ENCODE results near the gene LPAR2.

DNA sequence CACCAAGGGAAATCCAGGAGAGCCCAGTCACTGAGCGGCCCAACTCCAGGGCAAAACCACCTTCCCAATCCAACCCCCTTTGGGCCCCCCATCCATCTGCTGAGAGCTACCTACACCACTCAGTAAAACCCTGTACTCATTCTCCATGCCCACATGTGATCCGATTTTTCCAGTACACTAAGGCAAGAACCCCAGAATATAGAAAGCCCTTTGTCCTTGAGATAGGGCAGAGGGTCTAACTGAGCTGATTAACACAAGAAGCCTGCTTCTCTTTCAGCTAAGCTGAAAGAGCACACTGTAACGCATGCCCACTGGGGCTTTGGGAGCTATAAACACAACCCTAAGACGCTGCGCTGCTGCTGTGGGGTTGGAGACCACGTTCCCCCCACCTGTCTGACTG lies 45.5 kb downstream of the LPAR2 start:
- TF ChIP-seq, protein P1, sequence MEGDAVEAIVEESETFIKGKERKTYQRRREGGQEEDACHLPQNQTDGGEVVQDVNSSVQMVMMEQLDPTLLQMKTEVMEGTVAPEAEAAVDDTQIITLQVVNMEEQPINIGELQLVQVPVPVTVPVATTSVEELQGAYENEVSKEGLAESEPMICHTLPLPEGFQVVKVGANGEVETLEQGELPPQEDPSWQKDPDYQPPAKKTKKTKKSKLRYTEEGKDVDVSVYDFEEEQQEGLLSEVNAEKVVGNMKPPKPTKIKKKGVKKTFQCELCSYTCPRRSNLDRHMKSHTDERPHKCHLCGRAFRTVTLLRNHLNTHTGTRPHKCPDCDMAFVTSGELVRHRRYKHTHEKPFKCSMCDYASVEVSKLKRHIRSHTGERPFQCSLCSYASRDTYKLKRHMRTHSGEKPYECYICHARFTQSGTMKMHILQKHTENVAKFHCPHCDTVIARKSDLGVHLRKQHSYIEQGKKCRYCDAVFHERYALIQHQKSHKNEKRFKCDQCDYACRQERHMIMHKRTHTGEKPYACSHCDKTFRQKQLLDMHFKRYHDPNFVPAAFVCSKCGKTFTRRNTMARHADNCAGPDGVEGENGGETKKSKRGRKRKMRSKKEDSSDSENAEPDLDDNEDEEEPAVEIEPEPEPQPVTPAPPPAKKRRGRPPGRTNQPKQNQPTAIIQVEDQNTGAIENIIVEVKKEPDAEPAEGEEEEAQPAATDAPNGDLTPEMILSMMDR (IDR thresholded peaks at IDR 0.05), result no peak
- TF ChIP-seq POLR2A (IDR thresholded peaks at IDR 0.05), result no peak

All from suprapubic skin (tissue), 3 donors.